Left lobe of liver (tissue), 2 donors: ENCODE results near the gene CPA5. TPM values are rescaled to one million over a fixed set of nuclear protein-coding genes. Genes with fewer than 3 reads are reported as not detected.
"Not testable (repeated sequence)": the region's sequence is repeated elsewhere in the genome, so short reads cannot be mapped to it uniquely, and the experiment has no call there.

ENCODE experiments used
- ATAC-seq: fragments of 200-7000 bp; cut with Tn5 transposase; one replicate; pipeline ENCODE4 v1.9.1; 2020; ENCODE audit warnings: mild to moderate bottlenecking, moderate library complexity
- DNase-seq: peaks from one replicate; pipeline ENCODE4 v3.0.0-alpha.2; 2020; ENCODE audit warnings: low spot score
- total RNA-seq: library from RNA; stranded (reverse); gene quantifications from one replicate; pipeline ENCODE4 v1.2.1, GENCODE V29; 2021
- donor health status: DM: no; HTN: no; CAD: no; lungs with moderate emphysema.
- donor health status: DM: no; HTN: yes; CAD: no.

The CPA5 gene
- total RNA-seq, 1 donor from 2014 or later: not detected

DNA sequence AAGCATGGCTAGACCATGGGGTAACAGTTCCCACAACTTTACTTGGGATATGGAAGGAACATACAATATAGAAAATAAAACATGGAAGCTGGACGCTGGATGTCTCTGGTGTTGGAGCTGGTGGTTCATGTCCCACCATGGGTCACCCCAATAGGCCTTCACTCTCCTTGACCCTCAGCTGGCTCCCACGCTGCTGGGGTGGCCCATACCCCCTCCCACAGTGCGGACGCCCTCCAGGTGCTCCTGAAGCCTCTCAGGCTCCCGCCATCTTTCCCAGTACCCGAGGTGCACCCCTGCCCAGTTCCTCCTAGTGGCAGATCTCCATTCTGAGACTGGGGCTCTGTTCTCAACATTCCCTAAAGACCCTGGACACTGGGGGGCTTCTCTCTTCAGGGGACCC, 29.9 kb downstream of the CPA5 start:
- DNase-seq (no peak), ATAC-seq (no peak)

DNA sequence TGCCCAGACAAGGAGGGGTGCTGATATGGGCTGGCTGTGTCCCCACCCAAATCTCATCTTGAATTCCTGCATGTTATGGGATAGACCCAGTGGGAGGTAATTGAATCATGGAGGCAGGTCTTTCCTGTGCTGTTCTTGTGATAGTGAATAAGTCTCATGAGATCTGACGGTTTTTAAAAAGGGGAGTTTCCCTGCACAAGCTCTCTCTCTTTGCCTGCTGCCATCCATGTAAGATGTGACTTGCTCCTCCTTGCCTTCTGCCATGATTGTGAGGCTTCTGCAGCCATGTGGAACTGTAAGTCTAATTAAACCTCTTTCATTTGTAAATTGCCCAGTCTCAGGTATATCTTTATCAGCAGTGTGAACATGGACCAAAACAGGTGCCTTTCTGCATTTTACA, 31.8 kb downstream of the CPA5 start:
- ATAC-seq, DNase-seq: not testable (repeated sequence)

DNA sequence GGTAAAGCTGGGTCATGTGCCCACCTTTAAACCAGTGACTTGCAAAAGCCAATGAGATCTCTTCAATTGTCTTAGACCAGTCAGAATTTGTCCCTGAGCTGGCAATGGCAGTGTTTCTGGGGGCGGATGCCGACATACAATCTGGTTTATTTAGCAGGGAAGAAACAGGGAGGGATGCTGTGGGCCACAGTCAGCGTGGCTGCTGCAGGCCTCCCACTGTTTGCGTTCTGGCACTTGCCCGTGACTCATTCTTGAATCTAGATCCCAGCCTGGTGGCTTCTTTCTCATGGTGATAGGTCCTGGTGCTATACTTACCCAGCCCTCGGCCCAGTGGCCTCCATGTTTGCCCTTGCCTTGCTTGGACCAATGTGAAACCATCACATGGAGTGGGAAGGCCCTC, 32.6 kb downstream of the CPA5 start:
- ATAC-seq (no peak), DNase-seq (no peak)

GRCh38 chr7:130379019-130379418, 34.4 kb downstream of the CPA5 start:
- peak; percentile 24 for DNase-seq
- ATAC-seq: no peak

GRCh38 chr7:130379532-130379920, 34.9 kb downstream of the CPA5 start:
- ATAC-seq (no peak), DNase-seq (peak; percentile 36)

DNA sequence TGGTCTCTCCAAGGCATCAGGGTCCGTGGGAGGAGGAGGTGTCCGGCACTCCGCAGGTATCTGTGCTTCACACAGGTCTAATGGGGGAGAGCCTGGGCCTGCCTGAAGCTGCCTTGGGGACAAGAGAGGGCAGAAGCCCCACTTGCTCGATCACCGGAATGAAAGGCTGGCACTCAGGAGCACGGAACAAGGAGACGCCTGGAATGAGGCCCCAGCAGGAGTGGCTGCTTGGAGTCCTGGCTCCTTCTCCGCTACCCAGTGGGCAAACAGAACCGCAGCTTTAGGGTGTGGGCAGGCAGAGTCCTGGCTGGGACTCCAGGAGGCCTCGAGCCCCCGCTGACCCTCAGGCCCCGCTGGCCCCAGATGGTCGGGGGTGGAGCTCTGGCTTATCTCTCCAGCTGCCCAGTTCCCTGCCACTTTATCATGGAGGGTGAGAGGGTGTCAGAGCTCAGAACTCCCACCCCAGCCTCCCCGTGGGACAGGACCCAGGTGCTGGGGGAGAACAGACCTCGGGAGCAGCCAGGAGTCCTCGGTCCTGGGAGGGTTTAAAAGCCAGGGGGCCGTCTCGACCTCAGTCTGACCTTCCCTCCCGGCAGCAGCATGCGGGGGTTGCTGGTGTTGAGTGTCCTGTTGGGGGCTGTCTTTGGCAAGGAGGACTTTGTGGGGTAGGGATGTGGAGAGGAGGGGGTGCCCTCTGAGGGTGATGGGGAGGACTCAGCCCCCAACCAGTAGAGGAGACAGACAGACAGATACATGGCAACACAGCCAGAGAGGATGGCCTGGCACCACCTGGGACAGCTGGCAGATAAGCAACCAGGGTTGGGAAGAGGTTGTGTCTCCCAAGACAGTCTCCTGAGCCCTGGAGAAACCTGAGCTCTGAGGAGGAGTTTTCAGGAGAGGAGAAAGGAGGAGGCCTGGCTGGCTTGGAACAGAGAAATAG, 35.6 kb downstream of the CPA5 start, which contains the start of gene CPA1:
TSS of gene CPA1 (plus strand) at position 574 of the 940 bp plus-strand sequence. CDS start at position 601, 27 bp downstream.
- no peak for ATAC-seq
- peak; percentile 35 for DNase-seq

GRCh38 chr7:130380861-130381455, 36.3 kb downstream of the CPA5 start:
- no peak for ATAC-seq
- peak; percentile 41 for DNase-seq

DNA sequence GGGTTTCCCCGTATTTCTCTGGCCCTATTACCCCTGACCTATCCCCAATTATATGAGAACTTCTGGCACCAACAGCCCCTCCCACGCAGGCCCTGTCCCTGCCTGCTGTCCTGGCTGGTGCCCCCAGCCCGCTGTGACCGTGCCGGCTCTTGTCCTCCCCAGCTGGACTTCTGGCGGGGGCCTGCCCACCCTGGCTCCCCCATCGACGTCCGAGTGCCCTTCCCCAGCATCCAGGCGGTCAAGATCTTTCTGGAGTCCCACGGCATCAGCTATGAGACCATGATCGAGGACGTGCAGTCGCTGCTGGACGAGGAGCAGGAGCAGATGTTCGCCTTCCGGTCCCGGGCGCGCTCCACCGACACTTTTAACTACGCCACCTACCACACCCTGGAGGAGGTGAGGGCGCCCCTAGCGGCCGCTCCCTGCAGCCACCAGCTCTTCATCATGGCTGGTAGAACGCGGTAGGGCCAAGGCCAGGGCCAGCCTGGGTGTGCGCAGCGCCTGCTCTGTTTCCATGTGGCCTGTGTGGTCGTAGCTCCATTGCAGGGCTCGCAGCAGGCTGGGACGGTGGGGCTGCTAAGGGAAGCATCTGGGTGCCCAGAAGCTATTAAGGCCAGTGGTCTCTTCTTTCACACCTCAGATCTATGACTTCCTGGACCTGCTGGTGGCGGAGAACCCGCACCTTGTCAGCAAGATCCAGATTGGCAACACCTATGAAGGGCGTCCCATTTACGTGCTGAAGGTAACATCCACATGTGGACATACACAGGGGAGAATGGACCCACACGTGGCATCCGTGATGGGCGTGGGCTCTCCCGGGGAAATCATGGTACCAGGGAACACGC, 37.1 kb downstream of the CPA5 start:
- DNase-seq (peak; percentile 38), ATAC-seq (no peak)

DNA sequence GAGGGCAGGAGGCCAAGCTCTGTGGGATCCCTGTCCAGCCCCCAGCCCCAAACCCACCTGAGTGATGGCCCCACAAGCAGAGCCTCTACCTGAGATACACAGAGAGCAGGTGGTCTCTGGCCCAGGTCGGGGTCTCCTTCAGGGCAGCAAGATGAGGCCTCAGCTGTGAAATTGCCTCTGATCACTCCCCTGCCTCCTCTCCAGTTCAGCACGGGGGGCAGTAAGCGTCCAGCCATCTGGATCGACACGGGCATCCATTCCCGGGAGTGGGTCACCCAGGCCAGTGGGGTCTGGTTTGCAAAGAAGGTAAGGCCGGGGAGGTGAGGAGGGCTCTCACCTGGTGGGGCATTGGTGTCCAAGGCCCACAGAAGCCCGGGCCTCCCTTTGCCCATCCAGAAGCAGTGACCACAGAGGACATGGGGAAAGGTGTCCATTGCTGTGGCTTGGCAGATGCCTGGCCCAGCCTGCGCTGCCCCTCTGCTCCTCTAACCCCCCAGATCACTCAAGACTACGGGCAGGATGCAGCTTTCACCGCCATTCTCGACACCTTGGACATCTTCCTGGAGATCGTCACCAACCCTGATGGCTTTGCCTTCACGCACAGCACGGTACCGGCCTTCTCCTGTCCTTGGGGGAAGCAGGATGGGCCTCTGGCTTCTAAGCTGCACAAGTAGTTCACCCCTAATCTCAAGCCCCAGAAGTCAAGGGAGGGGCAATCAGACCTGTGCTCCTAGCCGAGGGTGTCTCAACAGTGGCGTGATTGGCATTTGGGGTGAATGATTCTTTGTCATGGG, 38.8 kb downstream of the CPA5 start:
- ATAC-seq: no peak
- peak; percentile 27 for DNase-seq

- peak; percentile 38 for ATAC-seq
- DNase-seq: no peak
These were observed 39.8 kb downstream of the CPA5 start for GRCh38 chr7:130384371-130384801.

DNA sequence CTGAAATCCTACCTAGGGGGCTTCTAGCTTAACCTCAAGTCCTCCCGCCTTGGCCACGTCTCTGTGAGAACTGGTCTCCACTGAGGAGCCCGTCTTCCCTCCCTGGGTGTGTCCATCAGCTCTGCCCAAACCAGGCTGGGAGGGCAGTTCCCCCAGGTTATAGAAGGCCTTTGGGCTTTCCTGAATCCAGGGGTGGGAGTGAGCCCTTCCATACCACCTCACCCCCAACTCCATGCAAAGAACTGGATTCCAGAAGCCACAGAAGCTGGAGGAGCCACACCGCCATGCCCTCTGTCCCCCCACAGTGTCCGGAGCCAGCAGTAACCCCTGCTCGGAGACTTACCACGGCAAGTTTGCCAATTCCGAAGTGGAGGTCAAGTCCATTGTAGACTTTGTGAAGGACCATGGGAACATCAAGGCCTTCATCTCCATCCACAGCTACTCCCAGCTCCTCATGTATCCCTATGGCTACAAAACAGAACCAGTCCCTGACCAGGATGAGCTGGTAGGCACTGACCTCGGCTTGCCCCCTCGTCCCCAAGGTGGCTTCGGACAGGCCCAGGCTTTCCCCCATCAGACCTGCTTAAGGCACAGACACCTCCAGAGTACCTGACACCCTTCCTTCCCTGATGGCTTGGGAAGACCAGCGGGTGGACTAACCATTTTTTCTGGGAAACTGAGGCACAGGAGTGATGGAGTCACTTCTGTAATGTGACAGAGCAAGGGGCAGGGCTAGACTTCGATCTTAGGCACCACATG, 40.4 kb downstream of the CPA5 start:
- DNase-seq: no peak

DNA sequence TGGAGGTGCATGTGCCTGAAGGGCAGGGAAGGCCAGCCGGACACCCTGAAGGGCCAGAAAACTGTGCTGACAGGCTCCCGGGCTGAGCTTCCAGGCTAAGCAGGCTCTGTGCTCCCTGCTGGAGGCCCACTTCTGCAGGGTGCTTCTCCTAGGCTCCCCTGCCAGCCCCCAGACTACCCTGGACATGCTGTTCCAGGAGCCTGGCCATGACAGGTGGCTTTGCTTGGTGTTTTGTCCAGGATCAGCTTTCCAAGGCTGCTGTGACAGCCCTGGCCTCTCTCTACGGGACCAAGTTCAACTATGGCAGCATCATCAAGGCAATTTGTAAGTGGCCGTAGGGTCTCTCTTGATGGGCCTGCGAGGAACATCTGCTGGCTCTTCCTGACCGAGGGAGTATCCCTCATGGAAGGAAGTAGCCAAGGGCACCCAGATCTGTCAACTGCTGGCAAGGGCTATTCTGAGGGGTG, 41.0 kb downstream of the CPA5 start:
- no peak for DNase-seq
- ATAC-seq: no peak

More for the DNA sequence above, 40.4 kb downstream of the CPA5 start:
- ATAC-seq: no peak

DNA sequence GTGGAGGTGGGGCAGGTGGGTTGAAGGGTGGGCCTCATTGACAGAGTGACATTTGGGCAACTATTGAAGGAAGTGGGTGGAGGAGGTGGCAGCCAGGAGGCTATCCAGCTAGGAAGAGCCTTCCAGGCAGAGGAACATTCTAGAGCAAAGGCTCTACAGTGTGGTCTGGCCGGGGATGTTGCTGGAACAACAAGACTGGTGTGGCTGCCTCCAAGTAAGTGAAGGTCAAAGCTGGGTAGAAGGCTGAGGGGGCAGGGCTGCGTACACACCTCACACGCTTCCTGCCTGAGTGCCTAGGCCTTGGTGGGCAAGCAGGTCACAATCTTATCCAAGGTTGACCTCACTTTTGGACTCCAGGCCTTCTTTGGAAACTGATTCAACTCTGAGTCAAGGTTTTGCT, 42.3 kb downstream of the CPA5 start:
- DNase-seq (no peak), ATAC-seq (no peak)

DNA sequence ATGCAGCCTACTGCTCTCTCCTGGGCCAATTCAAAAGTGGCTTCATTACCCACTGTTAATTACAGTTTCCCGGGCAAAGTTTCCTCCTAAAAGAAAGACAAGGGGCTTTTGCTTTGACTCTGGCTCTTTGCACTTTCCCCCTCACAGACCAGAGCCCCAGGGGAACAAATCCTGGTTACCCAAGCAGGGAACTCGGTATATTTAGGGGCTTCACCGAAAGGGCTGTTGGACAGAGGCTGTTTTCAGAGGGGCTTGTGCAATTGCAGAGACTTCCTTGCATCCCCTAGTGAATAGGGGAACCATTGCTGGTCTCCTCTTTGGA, 42.7 kb downstream of the CPA5 start:
- ATAC-seq: no peak
- DNase-seq: no peak

DNA sequence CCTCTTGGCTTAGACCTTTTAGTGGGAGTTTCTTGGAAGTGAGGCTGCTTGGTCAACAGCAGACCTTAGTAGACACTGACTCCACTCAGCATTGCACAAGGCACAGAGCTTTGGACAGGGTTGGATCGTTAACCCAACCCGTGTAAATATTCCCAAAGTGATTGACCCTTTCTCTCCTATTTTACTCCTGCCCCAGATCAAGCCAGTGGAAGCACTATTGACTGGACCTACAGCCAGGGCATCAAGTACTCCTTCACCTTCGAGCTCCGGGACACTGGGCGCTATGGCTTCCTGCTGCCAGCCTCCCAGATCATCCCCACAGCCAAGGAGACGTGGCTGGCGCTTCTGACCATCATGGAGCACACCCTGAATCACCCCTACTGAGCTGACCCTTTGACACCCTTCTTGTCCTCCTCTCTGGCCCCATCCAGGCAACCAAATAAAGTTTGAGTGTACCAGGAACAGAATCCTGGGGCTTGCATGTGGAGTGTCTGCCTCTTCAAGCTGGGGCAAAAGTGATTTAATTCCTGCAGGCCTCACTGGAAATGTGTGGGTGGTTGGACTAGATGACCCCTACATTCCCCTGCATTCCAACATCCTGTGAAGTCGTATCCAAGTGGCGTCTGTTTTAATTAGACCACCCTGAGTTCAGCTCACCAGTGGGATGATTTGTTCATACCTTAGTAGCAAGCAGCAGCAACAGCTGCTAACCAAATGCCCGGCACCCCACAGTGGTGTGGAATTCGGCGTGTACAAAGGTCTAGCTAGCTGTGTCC, 43.2 kb downstream of the CPA5 start:
- ATAC-seq (peak; percentile 82), DNase-seq (no peak)

- ATAC-seq (no peak), DNase-seq (no peak)
These were observed 44.1 kb downstream of the CPA5 start for GRCh38 chr7:130388671-130389070.

DNA sequence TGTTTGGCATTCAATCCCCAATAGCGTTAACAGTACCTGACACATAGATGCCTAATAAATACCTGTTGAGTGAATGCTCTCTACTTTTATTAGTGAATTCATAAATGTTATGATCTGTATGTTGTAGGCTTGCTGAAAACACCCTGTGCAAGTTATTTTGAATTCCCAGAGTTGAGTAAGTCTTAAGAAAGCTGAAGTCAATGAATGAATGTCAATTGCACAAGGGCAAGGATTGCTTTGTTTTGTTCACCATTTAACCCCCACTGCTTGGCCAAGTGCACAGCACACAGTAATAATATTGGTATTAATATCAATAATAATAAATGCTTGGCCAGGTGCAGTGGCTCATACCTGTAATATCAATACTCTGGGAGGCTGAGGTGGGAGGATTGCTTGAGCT, 45.9 kb downstream of the CPA5 start:
- DNase-seq (no peak), ATAC-seq (no peak)

GRCh38 chr7:130393101-130393561, 48.5 kb downstream of the CPA5 start:
- ATAC-seq (no peak), DNase-seq (no peak)
